Activated T-helper 1 cell treated with anti-CD3 and anti-CD28 coated beads, Interleukin-12 subunit alpha, Interleukin-12 subunit beta, Interleukin-2, Interleukin-4 antibody, amounts not matched to agents 30 ng/mL and 10 ng/mL and 1 ng/mL, durations not matched to agents 14 hours and 24 hours and 36 hours (primary cell): ENCODE data around the gene CHDH. TPM values are rescaled to one million over a fixed set of nuclear protein-coding genes. Genes with fewer than 3 reads are reported as not detected.

ENCODE experiments used
- DNase-seq: peaks from one replicate; pipeline ENCODE4 v3.0.0; 2021; ENCODE audit warnings: low spot score
- H3K27ac Mint-ChIP-seq: one replicate; pipeline ENCODE4 v1.8.0; 2021; ENCODE audit warnings: mild to moderate bottlenecking, mixed read lengths
- H3K27me3 Mint-ChIP-seq: one replicate; pipeline ENCODE4 v1.8.0; 2022; ENCODE audit warnings: mild to moderate bottlenecking, moderate library complexity, mixed read lengths; ENCODE audit not compliant: insufficient read depth
- H3K36me3 Mint-ChIP-seq: one replicate; pipeline ENCODE4 v1.8.0; 2021; ENCODE audit warnings: low read depth, mixed read lengths
- H3K4me1 Mint-ChIP-seq: one replicate; pipeline ENCODE4 v1.8.0; 2021; ENCODE audit warnings: low read depth, mixed read lengths
- H3K4me3 Mint-ChIP-seq: one replicate; pipeline ENCODE4 v1.8.0; 2021; ENCODE audit warnings: mild to moderate bottlenecking, moderate library complexity, mixed read lengths
- H3K9me3 Mint-ChIP-seq: one replicate; pipeline ENCODE4 v1.8.0; 2021; ENCODE audit warnings: mixed read lengths
- intact Hi-C: fragments of 100-400 bp; cut with micrococcal nuclease; formaldehyde crosslinking; loops from one replicate; pipeline ENCODE4 v1.15.1; 2024
- total RNA-seq: library from RNA; stranded (reverse); gene quantifications from 2 replicates; pipeline ENCODE4 v1.2.3, GENCODE V29; 2022

Gene CHDH
- total RNA-seq, 1 donor from 2014 or later = 0.91 TPM

- intact Hi-C loops = no loop called here
- Mint-ChIP-seq H3K36me3 (no peaks in the 10 kb centered on the region), H3K4me1 (no peaks in the 10 kb centered on the region), H3K4me3 (no peak overlapping the region), H3K27ac (no peak overlapping the region), H3K9me3 (no peaks in the 10 kb centered on the region), H3K27me3 (peaks cover 9% of the 10 kb centered on the region)
- DNase-seq = no peak
These were observed 15.3 kb downstream of the CHDH start for GRCh38 chr3:53830944-53831343.

GRCh38 chr3:53829605-53830004 is 16.6 kb downstream of the CHDH start:
- intact Hi-C loops = no loop called here
- H3K36me3 Mint-ChIP-seq = no peaks in the 10 kb centered on the region
- H3K27me3 Mint-ChIP-seq = peaks cover 16% of the 10 kb centered on the region
- H3K9me3 Mint-ChIP-seq = no peaks in the 10 kb centered on the region
- no peaks in the 10 kb centered on the region for H3K4me1 Mint-ChIP-seq
- no peak overlapping the region for H3K4me3 Mint-ChIP-seq
- H3K27ac Mint-ChIP-seq = no peak overlapping the region
- DNase-seq = no peak

- Mint-ChIP-seq H3K36me3 (no peaks in the 10 kb centered on the region), H3K27ac (no peak overlapping the region), H3K4me3 (no peak overlapping the region)
These were observed 17.6 kb downstream of the CHDH start for GRCh38 chr3:53828581-53828980.

GRCh38 chr3:53826048-53826447 is 20.2 kb downstream of the CHDH start:
- H3K9me3 Mint-ChIP-seq = no peaks in the 10 kb centered on the region
- peaks cover 16% of the 10 kb centered on the region for H3K27me3 Mint-ChIP-seq

More at GRCh38 chr3:53828581-53828980, 17.6 kb downstream of the CHDH start:
- DNase-seq = no peak
- intact Hi-C loops = no loop called here
- H3K4me1 Mint-ChIP-seq = no peaks in the 10 kb centered on the region
- H3K9me3 Mint-ChIP-seq = no peaks in the 10 kb centered on the region
- peaks cover 16% of the 10 kb centered on the region for H3K27me3 Mint-ChIP-seq

GRCh38 chr3:53824795-53825194 is 21.4 kb downstream of the CHDH start:
- DNase-seq = no peak
- Mint-ChIP-seq H3K9me3 (no peaks in the 10 kb centered on the region), H3K27ac (no peak overlapping the region), H3K4me1 (no peaks in the 10 kb centered on the region), H3K36me3 (no peaks in the 10 kb centered on the region), H3K27me3 (peaks cover 16% of the 10 kb centered on the region), H3K4me3 (no peak overlapping the region)
- intact Hi-C loops = no loop called here

More at GRCh38 chr3:53826048-53826447, 20.2 kb downstream of the CHDH start:
- Mint-ChIP-seq H3K27ac (no peak overlapping the region), H3K36me3 (no peaks in the 10 kb centered on the region), H3K4me3 (no peak overlapping the region), H3K4me1 (no peaks in the 10 kb centered on the region)
- intact Hi-C loops = no loop called here
- DNase-seq = no peak

GRCh38 chr3:53823956-53824657 is 22.1 kb downstream of the CHDH start:
- intact Hi-C loops = no loop called here
- Mint-ChIP-seq H3K27me3 (peaks cover 16% of the 10 kb centered on the region), H3K4me3 (no peak overlapping the region), H3K4me1 (no peaks in the 10 kb centered on the region), H3K36me3 (no peaks in the 10 kb centered on the region), H3K27ac (no peak overlapping the region), H3K9me3 (no peaks in the 10 kb centered on the region)
- no peak for DNase-seq

DNA sequence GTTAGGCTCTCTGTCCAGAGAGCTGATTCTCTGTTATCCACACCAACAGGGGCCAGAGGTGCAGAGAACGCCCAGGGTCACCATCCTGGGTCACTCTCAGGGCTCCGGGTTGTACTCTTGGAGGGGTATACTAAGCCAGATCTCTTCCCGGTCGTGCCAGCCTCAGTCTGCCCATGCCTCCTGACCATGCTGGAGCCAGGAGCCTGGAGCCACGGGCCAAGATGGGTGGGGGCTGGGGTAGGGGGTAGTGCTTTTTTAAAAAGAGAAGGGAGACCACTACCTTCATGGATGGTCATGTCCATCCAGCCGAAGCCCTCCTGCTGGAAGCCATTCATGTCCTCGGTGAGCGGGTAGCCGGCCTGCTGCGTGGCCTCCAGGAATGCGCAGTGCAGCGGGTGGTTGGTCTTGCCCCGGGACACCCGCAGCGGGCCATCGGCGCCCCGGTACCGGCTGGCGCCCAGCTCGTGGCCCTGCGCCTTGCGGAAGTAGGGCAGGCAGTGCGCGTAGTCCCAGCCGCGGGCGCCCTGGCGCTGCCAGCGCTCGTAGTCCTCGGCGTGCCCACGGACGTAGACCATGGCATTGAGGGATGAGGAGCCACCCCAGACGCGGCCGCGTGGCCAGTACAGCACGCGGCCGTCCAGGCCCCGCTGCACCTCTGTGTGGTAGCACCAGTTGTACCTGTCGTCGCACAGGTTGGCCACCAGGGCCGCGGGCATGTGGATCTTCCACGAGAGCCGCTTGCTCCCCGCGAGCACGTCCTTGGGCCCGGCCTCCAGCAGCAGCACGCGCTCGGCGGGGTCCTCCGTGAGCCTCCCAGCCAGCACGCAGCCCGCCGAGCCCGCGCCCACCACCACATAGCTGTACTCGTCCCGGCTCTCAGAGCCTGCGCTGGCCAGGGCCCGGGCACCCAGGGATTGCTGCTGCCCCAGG is 22.9 kb downstream of the CHDH start:
- H3K4me1 Mint-ChIP-seq = no peaks in the 10 kb centered on the region
- no peak for DNase-seq
- intact Hi-C loops = no loop called here
- no peak overlapping the region for H3K4me3 Mint-ChIP-seq
- H3K27me3 Mint-ChIP-seq = peaks cover 14% of the 10 kb centered on the region
- no peaks in the 10 kb centered on the region for H3K9me3 Mint-ChIP-seq
- H3K27ac Mint-ChIP-seq = no peak overlapping the region
- H3K36me3 Mint-ChIP-seq = no peaks in the 10 kb centered on the region

- Mint-ChIP-seq H3K4me1 (peaks cover 5% of the 10 kb centered on the region), H3K27ac (no peak overlapping the region), H3K27me3 (peaks cover 14% of the 10 kb centered on the region), H3K4me3 (no peak overlapping the region), H3K9me3 (no peaks in the 10 kb centered on the region), H3K36me3 (no peaks in the 10 kb centered on the region)
- intact Hi-C loops = no loop called here
- no peak for DNase-seq
These were observed 23.9 kb downstream of the CHDH start for GRCh38 chr3:53822331-53822741.

DNA sequence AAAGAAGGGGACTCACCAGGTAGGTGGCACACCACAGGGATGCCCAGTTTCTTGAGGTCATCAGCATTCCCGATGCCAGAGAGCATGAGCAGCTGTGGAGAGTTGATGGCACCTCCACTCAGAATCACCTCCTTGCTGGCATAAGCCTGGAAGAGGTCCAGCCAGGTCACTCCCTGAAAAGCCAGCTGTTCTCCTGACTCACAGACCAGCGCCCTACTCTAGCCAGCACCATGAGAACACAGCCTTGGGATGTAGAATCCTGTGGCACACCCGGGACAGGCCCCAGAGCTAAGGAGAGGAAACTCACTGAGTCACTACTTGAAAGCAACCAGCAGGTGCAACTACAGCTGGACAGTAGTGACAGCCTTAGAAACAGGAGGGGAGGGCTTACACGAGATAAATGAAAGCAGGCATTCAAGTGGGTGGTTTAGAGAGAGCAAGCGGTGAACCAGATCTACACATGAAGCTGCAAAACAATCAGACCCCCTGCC is 24.5 kb downstream of the CHDH start:
- Mint-ChIP-seq H3K27ac (no peak overlapping the region), H3K27me3 (peaks cover 11% of the 10 kb centered on the region), H3K4me1 (peaks cover 5% of the 10 kb centered on the region), H3K4me3 (no peak overlapping the region), H3K9me3 (no peaks in the 10 kb centered on the region), H3K36me3 (no peaks in the 10 kb centered on the region)
- intact Hi-C loops = no loop called here
- no peak for DNase-seq

DNA sequence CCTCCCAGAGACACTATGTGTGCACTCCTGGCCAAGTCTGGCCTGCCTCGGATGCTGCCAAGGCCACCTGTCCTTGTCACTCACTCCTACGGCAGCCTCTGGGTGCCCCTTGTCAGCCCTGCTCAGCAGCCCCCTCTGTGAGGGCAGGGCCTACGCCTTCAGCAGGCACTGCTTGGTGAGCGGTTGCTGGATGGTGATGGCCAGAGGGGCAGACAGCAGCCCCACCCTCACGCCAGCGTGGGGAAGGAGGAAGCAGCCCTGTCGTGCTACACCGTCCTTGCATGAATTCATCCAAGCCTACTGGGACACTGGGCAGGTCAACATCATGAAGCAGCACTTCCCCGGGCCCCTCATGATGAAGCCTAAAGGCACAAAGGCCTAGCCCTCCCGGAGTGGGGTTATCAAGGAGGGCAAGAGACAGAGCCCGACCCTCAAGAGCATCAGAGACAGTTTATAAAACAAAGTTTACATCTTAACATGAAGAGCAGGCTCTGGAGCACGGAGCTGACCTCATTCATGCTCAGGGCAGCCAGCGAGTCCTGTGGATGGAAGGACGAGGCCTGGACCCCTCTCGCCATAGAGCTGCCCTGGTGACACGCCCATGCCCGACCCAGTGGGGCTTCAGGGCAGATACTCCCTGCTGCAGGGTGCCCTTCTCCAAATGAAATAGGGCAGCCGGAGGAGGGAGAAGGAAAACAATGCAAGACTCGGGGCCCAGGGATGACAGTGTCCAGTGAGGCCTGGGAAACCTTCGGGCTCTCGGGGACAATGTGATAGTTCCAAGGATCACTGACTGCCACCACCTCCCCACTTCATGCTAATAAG is 25.3 kb downstream of the CHDH start:
- H3K4me1 Mint-ChIP-seq = peaks cover 5% of the 10 kb centered on the region
- peaks cover 8% of the 10 kb centered on the region for H3K27me3 Mint-ChIP-seq
- H3K9me3 Mint-ChIP-seq = no peaks in the 10 kb centered on the region
- H3K36me3 Mint-ChIP-seq = no peaks in the 10 kb centered on the region
- H3K27ac Mint-ChIP-seq = no peak overlapping the region
- no peak overlapping the region for H3K4me3 Mint-ChIP-seq
- intact Hi-C loops = no loop called here
- DNase-seq = no peak

GRCh38 chr3:53820084-53820483 is 26.1 kb downstream of the CHDH start:
- peaks cover 5% of the 10 kb centered on the region for H3K4me1 Mint-ChIP-seq

DNA sequence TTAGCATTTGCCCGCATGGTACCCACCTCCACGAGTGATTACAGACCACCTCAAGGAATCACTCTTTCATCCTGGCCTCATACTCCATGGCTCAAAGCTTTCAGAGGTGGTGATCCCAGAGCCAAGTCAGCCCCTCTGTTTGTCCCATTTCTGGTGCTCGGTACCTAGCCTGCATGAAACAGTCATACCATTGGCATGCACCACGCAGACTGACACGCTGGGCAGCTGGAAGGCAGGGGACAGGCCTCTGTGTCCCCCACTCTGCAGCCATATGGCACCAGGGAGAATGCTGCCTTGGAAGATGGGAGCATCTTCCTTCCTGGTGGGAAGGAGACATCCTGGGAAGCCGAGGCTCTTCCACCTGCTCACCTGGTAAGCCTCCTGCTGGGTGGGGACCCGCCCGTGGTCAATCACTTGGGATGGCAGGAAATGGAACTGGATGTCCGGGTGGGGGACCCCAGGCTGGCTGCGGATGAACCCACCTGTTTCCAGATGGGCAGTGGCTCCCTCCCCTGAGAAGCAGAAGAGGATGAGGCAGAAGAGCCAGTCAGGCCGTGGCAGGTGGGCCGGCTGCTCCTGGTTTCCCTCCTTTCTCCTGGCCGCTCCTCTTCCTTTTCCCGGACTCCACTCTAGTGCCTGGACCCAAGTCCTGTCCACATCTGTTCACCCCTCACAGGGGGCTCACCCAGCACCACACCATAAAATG is 26.9 kb downstream of the CHDH start:
- H3K4me3 Mint-ChIP-seq = no peak overlapping the region
- intact Hi-C loops = no loop called here
- H3K27me3 Mint-ChIP-seq = peaks cover 2% of the 10 kb centered on the region

More at GRCh38 chr3:53820084-53820483, 26.1 kb downstream of the CHDH start:
- no peak for DNase-seq
- Mint-ChIP-seq H3K27ac (no peak overlapping the region), H3K36me3 (no peaks in the 10 kb centered on the region), H3K4me3 (no peak overlapping the region), H3K27me3 (peaks cover 3% of the 10 kb centered on the region), H3K9me3 (no peaks in the 10 kb centered on the region)
- intact Hi-C loops = no loop called here

More for the DNA sequence above, 26.9 kb downstream of the CHDH start:
- H3K27ac Mint-ChIP-seq = no peak overlapping the region
- H3K9me3 Mint-ChIP-seq = no peaks in the 10 kb centered on the region
- no peak for DNase-seq
- no peaks in the 10 kb centered on the region for H3K36me3 Mint-ChIP-seq
- H3K4me1 Mint-ChIP-seq = peaks cover 5% of the 10 kb centered on the region
